Measurements from ENCODE around the gene MND1.
"Not testable (repeated sequence)": the region's sequence is repeated elsewhere in the genome, so short reads cannot be mapped to it uniquely, and the experiment has no call there.

Gene MND1

DNA sequence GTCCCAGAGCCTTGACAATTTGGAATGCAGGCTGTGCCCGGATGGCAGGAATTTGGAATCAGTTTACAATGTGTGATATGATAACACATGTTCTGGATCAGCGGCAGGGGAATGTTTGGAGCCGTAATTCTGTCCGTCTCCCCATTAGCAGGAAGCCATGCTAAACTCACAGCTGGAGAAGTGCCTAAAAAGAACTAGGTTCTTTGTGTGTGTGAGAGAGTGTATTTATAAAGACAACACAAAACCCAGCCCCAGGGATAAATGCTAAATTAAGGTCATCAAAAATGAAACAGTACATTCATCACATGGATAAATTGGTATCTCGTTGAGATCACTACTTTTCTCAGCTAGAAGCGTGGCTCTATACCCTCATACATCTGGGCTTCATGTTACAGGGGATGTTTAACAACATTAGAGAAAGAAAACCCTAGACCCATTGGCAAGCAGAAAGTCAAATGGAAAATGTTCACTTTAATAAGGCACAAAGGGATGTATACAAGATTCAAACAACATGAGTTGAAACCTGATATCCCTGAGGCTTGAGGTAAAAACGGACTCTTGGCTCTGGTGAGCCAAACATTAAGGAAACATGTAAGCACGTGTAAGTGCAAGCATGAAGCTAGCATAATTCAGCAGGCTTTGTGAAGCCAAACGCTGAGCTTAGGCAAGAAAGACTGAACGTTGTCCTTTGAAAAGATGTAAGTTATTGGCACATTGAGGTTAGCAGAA is 103.7 kb downstream of the MND1 start:
- DNase-seq, result peak; percentile 13

DNA sequence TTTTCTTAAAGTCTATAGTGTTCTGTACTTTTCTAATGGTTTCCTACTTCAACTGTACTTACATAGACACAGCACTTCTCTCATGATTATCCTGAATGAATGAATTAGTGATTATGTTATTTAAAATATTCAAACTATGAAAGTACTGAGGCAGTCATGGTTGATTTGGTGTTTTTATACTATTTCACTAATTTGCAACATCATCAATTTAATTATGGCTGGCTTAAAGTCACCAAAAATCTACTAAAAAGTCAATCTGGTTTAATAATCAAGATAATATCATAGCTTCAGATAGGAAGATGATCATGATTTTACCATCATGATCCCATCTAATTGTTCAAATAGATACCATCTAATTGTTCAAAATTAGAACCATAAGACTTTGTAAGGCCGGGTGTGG is 104.8 kb downstream of the MND1 start:
- no peak for DNase-seq

DNA sequence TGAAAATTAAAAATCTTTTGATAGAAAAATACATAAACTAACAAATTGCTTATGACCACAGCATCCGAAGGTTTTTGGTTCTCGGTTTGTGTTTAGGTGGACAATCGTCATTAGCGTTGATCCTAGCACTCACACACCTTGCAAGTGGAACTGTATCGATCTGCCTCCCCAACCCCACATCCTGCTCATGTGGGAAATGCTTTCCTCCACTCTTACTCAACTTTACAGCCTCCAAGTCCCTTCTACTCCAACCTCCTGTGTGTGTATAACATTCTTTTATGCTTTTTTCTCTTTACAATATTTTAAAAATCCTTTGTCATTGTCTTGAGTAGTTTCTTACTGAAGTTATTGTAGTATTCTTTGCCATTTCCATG is 106.0 kb downstream of the MND1 start:
- no peak for DNase-seq

DNA sequence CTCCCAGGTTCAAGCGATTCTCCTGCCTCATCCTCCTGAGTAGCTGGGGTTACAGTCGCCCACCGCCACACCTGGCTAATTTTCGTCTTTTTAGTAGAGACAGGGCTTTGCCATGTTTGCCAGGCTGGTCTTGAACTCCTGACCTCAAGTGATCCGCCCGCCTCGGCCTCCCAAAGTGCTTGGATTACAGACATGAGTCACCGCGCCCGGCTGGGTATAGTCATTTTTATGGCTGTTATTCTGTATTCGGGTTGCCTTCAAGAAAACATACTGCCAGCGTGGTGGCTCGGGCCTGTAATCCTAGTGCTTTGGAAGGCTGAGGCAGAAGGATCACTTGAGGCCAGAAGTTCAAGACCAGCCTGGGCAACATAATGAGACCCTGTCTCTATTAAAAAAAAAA is 106.7 kb downstream of the MND1 start:
- not testable (repeated sequence) for DNase-seq

DNA sequence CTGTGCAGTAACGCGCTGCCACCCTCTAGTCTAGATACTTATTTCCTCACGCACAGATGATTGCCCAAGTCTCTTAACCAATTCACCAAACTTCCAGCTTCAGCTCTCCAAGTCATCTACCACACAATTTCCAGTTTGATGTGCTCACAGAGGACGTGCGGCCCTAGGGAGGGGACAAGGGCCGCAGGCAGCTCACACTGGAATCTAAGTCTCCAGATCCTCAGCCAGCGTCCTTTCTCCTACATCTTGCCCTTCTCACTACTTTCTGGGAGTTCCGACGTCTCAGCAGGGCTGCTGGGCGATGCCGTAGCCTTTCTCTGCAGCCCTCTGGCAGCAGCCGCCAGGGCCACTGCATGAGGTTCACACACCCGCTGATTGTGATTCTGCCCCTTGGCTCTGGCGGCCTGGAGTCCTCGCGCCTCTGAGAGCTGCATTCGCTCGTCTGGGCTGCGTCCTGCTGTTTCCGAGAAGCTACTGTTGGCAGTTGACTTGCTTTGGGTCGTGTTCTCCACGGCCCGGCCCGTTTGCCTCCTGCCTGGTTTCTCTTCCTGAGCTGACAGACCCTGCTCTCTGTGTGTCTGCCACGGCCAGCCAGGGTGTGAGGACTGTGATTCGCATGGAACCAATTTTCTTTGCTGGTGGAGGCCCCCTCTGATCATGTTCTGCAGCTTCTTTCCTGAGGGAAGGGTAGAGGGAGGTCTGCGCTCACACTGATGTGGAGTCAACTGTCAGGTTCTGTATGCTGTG is 107.6 kb downstream of the MND1 start:
- no peak for DNase-seq

DNA sequence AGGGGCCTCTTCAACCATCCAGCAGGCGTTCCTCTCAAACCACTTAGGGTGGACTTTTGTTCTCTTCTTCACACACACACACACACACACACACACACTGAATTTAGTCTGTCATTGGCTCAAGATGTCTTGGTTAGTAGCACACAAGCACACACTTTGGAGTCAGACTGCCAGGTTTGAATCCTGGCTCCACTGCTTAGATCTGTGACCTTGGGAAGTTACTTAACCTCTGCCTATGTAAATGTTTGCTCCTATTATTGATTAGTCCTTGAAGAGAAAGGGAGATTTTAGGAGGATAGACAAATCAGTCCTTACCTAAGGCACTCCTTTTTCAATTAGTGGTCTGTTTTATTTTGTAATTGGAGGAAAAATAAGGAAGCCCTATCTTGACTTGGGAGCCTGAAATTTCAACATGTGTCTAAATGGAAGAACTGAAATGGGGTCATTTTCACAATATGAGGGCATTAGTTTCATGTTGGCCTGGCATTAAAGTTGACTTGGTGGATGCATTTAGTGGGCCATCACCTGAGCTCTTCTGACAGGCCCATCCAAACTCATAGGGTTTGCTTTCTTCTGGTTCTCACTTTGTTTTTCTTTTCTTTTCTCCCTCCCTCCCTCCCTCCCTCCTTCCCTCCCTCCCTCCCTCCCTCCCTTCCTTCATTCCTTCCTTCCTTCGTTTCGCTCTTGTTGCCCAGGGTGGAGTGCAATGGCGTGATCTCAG is 108.3 kb downstream of the MND1 start:
- no peak for DNase-seq

DNA sequence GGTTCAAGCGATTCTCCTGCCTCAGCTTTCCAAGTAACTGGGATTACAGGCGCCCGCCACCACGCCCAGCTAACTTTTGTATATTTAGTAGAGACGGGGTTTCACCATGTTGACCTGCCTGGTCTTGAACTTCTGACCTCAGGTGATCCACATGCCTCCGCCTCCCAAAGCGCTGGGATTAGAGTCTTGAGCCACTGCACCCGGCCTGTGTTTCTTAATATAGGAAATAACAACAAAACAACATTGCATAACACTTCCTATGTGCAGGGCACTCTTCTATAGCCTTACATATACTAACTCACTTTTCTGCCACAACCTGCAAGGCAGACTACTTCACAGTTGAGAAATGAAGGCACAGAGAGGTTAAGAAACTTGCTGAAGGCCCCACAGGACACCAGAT is 108.9 kb downstream of the MND1 start:
- DNase-seq, result no peak

DNA sequence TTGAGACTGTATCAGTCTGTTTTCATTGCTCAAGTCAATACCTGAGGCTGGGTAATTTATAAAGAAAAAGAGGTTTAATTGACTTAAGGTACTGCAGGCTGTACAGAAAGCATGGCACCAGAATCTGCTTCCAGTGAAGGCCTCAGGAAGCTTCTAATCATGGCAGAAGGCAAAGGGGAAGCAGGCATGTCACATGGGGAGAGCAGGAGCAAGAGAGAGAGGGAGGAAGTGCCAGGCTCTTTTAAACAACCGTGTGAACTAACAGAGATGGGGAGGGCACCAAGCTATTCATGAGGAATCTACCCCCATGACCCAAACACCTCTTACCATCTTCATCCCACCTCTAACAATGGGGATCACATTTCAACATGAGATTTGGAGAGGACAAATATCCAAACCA is 114.5 kb downstream of the MND1 start:
- DNase-seq, result no peak

DNA sequence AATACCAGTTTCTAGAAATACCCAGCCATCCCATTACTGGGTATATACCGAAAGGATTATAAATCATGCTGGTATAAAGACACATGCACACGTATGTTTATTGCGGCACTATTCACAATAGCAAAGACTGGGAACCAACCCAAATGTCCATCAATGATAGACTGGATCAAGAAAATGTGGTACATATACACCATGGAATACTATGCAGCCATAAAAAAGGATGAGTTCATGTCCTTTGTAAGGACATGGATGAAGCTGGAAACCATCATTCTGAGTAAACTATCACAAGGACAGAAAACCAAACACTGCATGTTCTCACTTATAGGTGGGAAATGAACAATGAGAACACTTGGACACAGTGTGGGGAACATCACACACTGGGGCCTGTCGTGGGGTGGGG is 117.1 kb downstream of the MND1 start:
- DNase-seq, result not testable (repeated sequence)

DNA sequence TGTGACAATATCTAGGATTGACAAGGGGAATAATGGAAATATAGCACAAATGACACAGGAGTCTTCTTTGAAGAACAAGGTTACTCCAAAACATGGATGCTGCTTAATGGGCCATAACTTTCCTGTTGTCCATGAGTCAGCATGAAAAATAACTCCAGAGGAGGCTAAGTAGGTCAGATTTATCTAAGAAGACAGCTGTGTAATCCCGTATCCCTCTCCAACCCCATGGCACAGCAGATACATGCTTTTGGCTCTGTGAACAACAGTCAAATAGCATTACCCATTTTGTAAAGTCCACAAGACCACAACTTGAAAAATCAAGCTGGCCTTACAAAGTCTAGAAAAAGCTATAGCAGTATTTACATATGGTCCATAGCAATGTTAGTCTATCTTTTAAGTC is 119.6 kb downstream of the MND1 start:
- no peak for DNase-seq

Data from NCI-H1105 (cell line).